Thoracic aorta (tissue), 2 donors: ENCODE results near the gene UNC5B. TPM values are rescaled to one million over a fixed set of nuclear protein-coding genes. Genes with fewer than 3 reads are reported as not detected.

ENCODE experiments used
- ATAC-seq: fragments of 150-250 bp; one replicate; pipeline ENCODE4 v1.8.0; 2017; ENCODE audit warnings: low read depth; ENCODE audit not compliant: insufficient number of reproducible peaks, low FRiP score
- DNase-seq: peaks from one replicate; pipeline ENCODE4 v3.0.0-alpha.2; 2020; ENCODE audit warnings: low spot score
- H3K27ac ChIP-seq, 2 donors: fragments of 200-600 bp; sonication (generic); 1 replicate in 1 of 2; 2 replicates in 1 of 2; pipeline ENCODE4 v1.5.1; 2016; ENCODE audit warnings: mild to moderate bottlenecking in 2 of 2, moderate library complexity in 2 of 2
- H3K27me3 ChIP-seq: fragments of 200-600 bp; sonication (generic); replicated peaks from 2 replicates; pipeline ENCODE4 v1.6.0; 2016; ENCODE audit warnings: mild to moderate bottlenecking; ENCODE audit not compliant: insufficient read depth
- H3K36me3 ChIP-seq: fragments of 200-600 bp; sonication (generic); one replicate; pipeline ENCODE4 v1.5.1; 2016
- H3K4me1 ChIP-seq, 2 donors: fragments of 200-600 bp; sonication (generic); 1 replicate in 1 of 2; 2 replicates in 1 of 2; pipeline versions ENCODE4 v1.5.1 to v1.6.0; 2016; ENCODE audit warnings: low read depth in 2 of 2, mild to moderate bottlenecking in 1 of 2; ENCODE audit not compliant: control insufficient read depth in 1 of 2
- H3K4me3 ChIP-seq: fragments of 200-600 bp; sonication (generic); 2 replicates; pipeline ENCODE4 v1.5.1; 2016; ENCODE audit warnings: mild to moderate bottlenecking
- H3K9me3 ChIP-seq: fragments of 200-600 bp; sonication (generic); 2 replicates; pipeline ENCODE4 v1.5.1; 2016
- CTCF ChIP-seq: fragments of 200-600 bp; sonication (generic); IDR thresholded peaks from one replicate; pipeline ENCODE4 v1.5.1; 2019; ENCODE audit warnings: antibody characterized with exemption
- total RNA-seq, 2 donors: library from RNA; depleted of rRNA; stranded (reverse); fragments of >200 nt; gene quantifications; one replicate each; pipeline versions ENCODE4 v1.1.0 to v1.2.3, GENCODE V29; 2016

UNC5B gene
- total RNA-seq, 2 donors from 2014 or later = 18.3 to 24.2 TPM

- Histone ChIP-seq H3K36me3 (no peaks in the 10 kb centered on the region), H3K4me3 (no peak overlapping the region), H3K4me1 (peaks cover 12 to 44% of the 10 kb centered on the region in 2 donors), H3K9me3 (no peaks in the 10 kb centered on the region), H3K27ac (no peak overlapping the region), H3K27me3 (no peaks in the 10 kb centered on the region)
- TF ChIP-seq CTCF = no peak
- DNase-seq (no peak), ATAC-seq (no peak)
These were observed 45.7 kb downstream of the UNC5B start for GRCh38 chr10:71258046-71258445.

- Histone ChIP-seq H3K9me3 (no peaks in the 10 kb centered on the region), H3K27ac (no peak overlapping the region), H3K4me3 (no peak overlapping the region), H3K27me3 (no peaks in the 10 kb centered on the region), H3K36me3 (no peaks in the 10 kb centered on the region), H3K4me1 (peaks cover 12 to 44% of the 10 kb centered on the region in 2 donors)
- DNase-seq (no peak), ATAC-seq (no peak)
- no peak for TF ChIP-seq CTCF
These were observed 46.2 kb downstream of the UNC5B start for GRCh38 chr10:71258446-71259145.

GRCh38 chr10:71259282-71259681, 46.9 kb downstream of the UNC5B start:
- Histone ChIP-seq H3K36me3 (no peaks in the 10 kb centered on the region), H3K27me3 (no peaks in the 10 kb centered on the region), H3K27ac (no peak overlapping the region), H3K4me3 (no peak overlapping the region), H3K9me3 (no peaks in the 10 kb centered on the region), H3K4me1 (peaks cover 12 to 40% of the 10 kb centered on the region in 2 donors)
- ATAC-seq (no peak), DNase-seq (no peak)
- TF ChIP-seq CTCF = no peak

GRCh38 chr10:71259815-71260501, 47.6 kb downstream of the UNC5B start:
- ATAC-seq = no peak
- no peaks in the 10 kb centered on the region for H3K9me3 ChIP-seq
- H3K36me3 ChIP-seq = no peaks in the 10 kb centered on the region
- H3K27ac ChIP-seq = peak overlapping the region; percentile 18 to 48
- no peaks in the 10 kb centered on the region for H3K27me3 ChIP-seq
- no peak for DNase-seq
- no peak for TF ChIP-seq CTCF
- H3K4me1 ChIP-seq = peaks cover 12 to 33% of the 10 kb centered on the region in 2 donors
- H3K4me3 ChIP-seq = no peak overlapping the region

GRCh38 chr10:71260622-71261325, 48.4 kb downstream of the UNC5B start:
- DNase-seq (no peak), ATAC-seq (peak; percentile 14)
- no peaks in the 10 kb centered on the region for H3K9me3 ChIP-seq
- TF ChIP-seq CTCF = no peak
- H3K36me3 ChIP-seq = no peaks in the 10 kb centered on the region
- peaks cover 10 to 25% of the 10 kb centered on the region in 2 donors for H3K4me1 ChIP-seq
- H3K27me3 ChIP-seq = no peaks in the 10 kb centered on the region
- no peak overlapping the region for H3K4me3 ChIP-seq
- peak overlapping the region; percentile 18 to 48 for H3K27ac ChIP-seq
